IMR-90 (cell line): ENCODE data around the gene AFAP1L2. TPM values are rescaled to one million over a fixed set of nuclear protein-coding genes. Genes with fewer than 3 reads are reported as not detected.

Experiments
- ATAC-seq: fragments of 200-7000 bp; cut with Tn5 transposase; 2 replicates; pipeline ENCODE4 v1.9.1; 2020; ENCODE audit warnings: low read depth, mild to moderate bottlenecking, moderate library complexity
- BruUV-seq: library from RNA; stranded (reverse); fragments of 400-500 nt; replicated peaks from 2 replicates; lab custom pipeline; 2021; lab: Mats Ljungman, UMichigan
- CTCF ChIA-PET: fragments of 300-600 bp; formaldehyde crosslinking; extraction: SDS; loops from one replicate; lab custom pipeline; 2021; ENCODE audit warnings: antibody characterized with exemption; lab: Yijun Ruan, JAX
- POLR2A ChIA-PET: fragments of 300-600 bp; sonication (Branson Sonifier 250); formaldehyde crosslinking; loops from one replicate; lab custom pipeline; 2022; ENCODE audit warnings: antibody characterized with exemption; ENCODE audit not compliant: unreplicated experiment; lab: Charles Lee
- DNase-seq: peaks from one replicate; pipeline ENCODE4 v3.0.0; 2013
- H2AFZ ChIP-seq: replicated peaks from 2 replicates; pipeline ENCODE3; 2013; ENCODE audit warnings: low read length, mild to moderate bottlenecking; ENCODE audit not compliant: poor library complexity
- H2AK5ac ChIP-seq: 2 replicates; pipeline ENCODE4 v1.6.1; 2013; ENCODE audit warnings: low read depth, low read length, inconsistent platforms
- H2AK9ac ChIP-seq: replicated peaks from 2 replicates; pipeline ENCODE3; 2013; ENCODE audit warnings: mild to moderate bottlenecking, low read depth, low read length, moderate library complexity; ENCODE audit not compliant: poor library complexity
- H2BK120ac ChIP-seq: 2 replicates; pipeline ENCODE4 v1.6.1; 2013; ENCODE audit warnings: low read depth, low read length, inconsistent platforms
- H2BK15ac ChIP-seq: 3 replicates; pipeline ENCODE4 v1.6.1; 2013; ENCODE audit warnings: low read depth, low read length, inconsistent platforms
- H2BK20ac ChIP-seq: 2 replicates; pipeline ENCODE4 v1.6.1; 2013; ENCODE audit warnings: low read depth, mild to moderate bottlenecking, inconsistent platforms, low read length, moderate library complexity
- H2BK5ac ChIP-seq: 2 replicates; pipeline ENCODE4 v1.6.1; 2013; ENCODE audit warnings: mild to moderate bottlenecking, low read depth, low read length, inconsistent platforms; ENCODE audit not compliant: poor library complexity, severe bottlenecking
- H3K14ac ChIP-seq: replicated peaks from 2 replicates; pipeline ENCODE4 v1.6.1; 2013; ENCODE audit warnings: low read depth, low read length, inconsistent platforms
- H3K18ac ChIP-seq: 2 replicates; pipeline ENCODE4 v1.6.1; 2013; ENCODE audit warnings: low read depth, low read length, control low read depth
- H3K23ac ChIP-seq: 2 replicates; pipeline ENCODE4 v1.6.1; 2013; ENCODE audit warnings: low read depth, low read length, inconsistent platforms
- H3K27ac ChIP-seq: 2 replicates; pipeline ENCODE4 v1.5.1; 2013; ENCODE audit warnings: mild to moderate bottlenecking, control low read depth, low read length; ENCODE audit not compliant: insufficient read depth
- H3K27me3 ChIP-seq: 2 replicates; pipeline ENCODE4 v1.6.1; 2013; ENCODE audit warnings: low read length; ENCODE audit not compliant: control insufficient read depth, insufficient read depth
- H3K36me3 ChIP-seq: 2 replicates; pipeline ENCODE4 v1.6.1; 2013; ENCODE audit warnings: low read length, mixed read lengths; ENCODE audit not compliant: control insufficient read depth, insufficient read depth
- H3K4ac ChIP-seq: 2 replicates; pipeline ENCODE4 v1.6.1; 2013; ENCODE audit warnings: low read depth, low read length, inconsistent platforms
- H3K4me1 ChIP-seq: 2 replicates; pipeline ENCODE4 v1.6.1; 2013; ENCODE audit warnings: low read length, mixed read lengths; ENCODE audit not compliant: control insufficient read depth, insufficient read depth
- H3K4me2 ChIP-seq: 2 replicates; pipeline ENCODE4 v1.6.1; 2013; ENCODE audit warnings: low read depth, mild to moderate bottlenecking, control low read depth, low read length, moderate library complexity
- H3K4me3 ChIP-seq: 2 replicates; pipeline ENCODE4 v1.5.1; 2013; ENCODE audit warnings: low read depth, mild to moderate bottlenecking, control low read depth, low read length, moderate library complexity; ENCODE audit not compliant: insufficient read depth
- H3K56ac ChIP-seq: 2 replicates; pipeline ENCODE4 v1.6.1; 2013; ENCODE audit warnings: low read length, inconsistent platforms; ENCODE audit not compliant: insufficient read depth; ENCODE audit errors: extremely low read depth
- H3K79me1 ChIP-seq, 2 experiments: 2 replicates each; pipeline ENCODE4 v1.6.1; 2013; ENCODE audit warnings: low read length in 2 of 2, inconsistent platforms in 1 of 2, low read depth in 1 of 2
- H3K9ac ChIP-seq: 2 replicates; pipeline ENCODE4 v1.6.1; 2013; ENCODE audit warnings: low read depth, low read length, control low read depth
- H3K9me1 ChIP-seq: 2 replicates; pipeline ENCODE4 v1.6.1; 2013; ENCODE audit warnings: low read length, inconsistent platforms; ENCODE audit not compliant: insufficient read depth
- H3K9me3 ChIP-seq: 2 replicates; pipeline ENCODE4 v1.6.1; 2013; ENCODE audit warnings: low read length; ENCODE audit not compliant: control insufficient read depth, insufficient read depth
- H4K20me1 ChIP-seq: 2 replicates; pipeline ENCODE4 v1.6.1; 2013; ENCODE audit warnings: low read length, inconsistent platforms; ENCODE audit not compliant: insufficient read depth
- H4K5ac ChIP-seq: 2 replicates; pipeline ENCODE4 v1.6.1; 2013; ENCODE audit warnings: mild to moderate bottlenecking, low read depth, low read length, control low read depth
- H4K8ac ChIP-seq, 2 experiments: 2 replicates each; pipeline ENCODE4 v1.6.1; 2013; ENCODE audit warnings: low read depth in 2 of 2, low read length in 2 of 2, control low read depth in 1 of 2, inconsistent platforms in 1 of 2
- H4K91ac ChIP-seq: 2 replicates; pipeline ENCODE4 v1.6.1; 2013; ENCODE audit warnings: low read depth, low read length, inconsistent platforms; ENCODE audit not compliant: insufficient read depth
- BHLHE40 ChIP-seq: fragments of 150-350 bp; IDR thresholded peaks from 2 replicates; pipeline ENCODE4 v1.6.1; 2016; ENCODE audit warnings: mild to moderate bottlenecking, low read depth, low read length
- CEBPB ChIP-seq: IDR thresholded peaks from 2 replicates; pipeline ENCODE4 v1.6.1; 2012; ENCODE audit warnings: low read depth, low read length, improper control_type of control experiment
- CHD1 ChIP-seq: IDR thresholded peaks from 2 replicates; pipeline ENCODE4 v1.6.1; 2012; ENCODE audit warnings: low read depth, low read length, improper control_type of control experiment
- CTCF ChIP-seq: conservative IDR thresholded peaks from 2 replicates; pipeline ENCODE4 v1.5.1; 2012; ENCODE audit warnings: mild to moderate bottlenecking, low read depth, low read length, improper control_type of control experiment
- ELK1 ChIP-seq: fragments of 150-350 bp; IDR thresholded peaks from 2 replicates; pipeline ENCODE4 v1.6.1; 2016; ENCODE audit warnings: low read depth, mild to moderate bottlenecking, low read length, moderate library complexity, borderline replicate concordance
- FOS ChIP-seq: fragments of 150-350 bp; IDR thresholded peaks from 2 replicates; pipeline ENCODE4 v1.6.1; 2016; ENCODE audit warnings: low read depth, low read length
- MAFK ChIP-seq: IDR thresholded peaks from 2 replicates; pipeline ENCODE4 v1.6.1; 2012; ENCODE audit warnings: low read depth, low read length, improper control_type of control experiment
- MAZ ChIP-seq: IDR thresholded peaks from 2 replicates; pipeline ENCODE4 v1.6.1; 2012; ENCODE audit warnings: low read depth, mild to moderate bottlenecking, low read length, improper control_type of control experiment, moderate library complexity, borderline replicate concordance
- MXI1 ChIP-seq: IDR thresholded peaks from 2 replicates; pipeline ENCODE4 v1.6.1; 2012; ENCODE audit warnings: low read depth, mild to moderate bottlenecking, low read length, moderate library complexity, borderline replicate concordance
- NFE2L2 ChIP-seq: fragments of 150-350 bp; IDR thresholded peaks from 2 replicates; pipeline ENCODE4 v1.6.1; 2016; ENCODE audit warnings: low read depth, mild to moderate bottlenecking, low read length
- POLR2A ChIP-seq: IDR thresholded peaks from 2 replicates; pipeline ENCODE4 v1.6.1; 2012; ENCODE audit warnings: mild to moderate bottlenecking, low read depth, low read length
- RAD21 ChIP-seq: IDR thresholded peaks from 2 replicates; pipeline ENCODE4 v1.6.1; 2012; ENCODE audit warnings: low read length, improper control_type of control experiment
- RCOR1 ChIP-seq: IDR thresholded peaks from 2 replicates; pipeline ENCODE4 v1.6.1; 2012; ENCODE audit warnings: mild to moderate bottlenecking, low read length, improper control_type of control experiment; ENCODE audit not compliant: insufficient replicate concordance
- SMC3 ChIP-seq: fragments of 150-350 bp; IDR thresholded peaks from 2 replicates; pipeline ENCODE4 v1.6.1; 2016; ENCODE audit warnings: low read depth, mild to moderate bottlenecking, antibody characterized with exemption, low read length, moderate library complexity
- USF2 ChIP-seq: fragments of 150-350 bp; IDR thresholded peaks from 2 replicates; pipeline ENCODE4 v1.6.1; 2017; ENCODE audit warnings: mild to moderate bottlenecking, antibody characterized with exemption, low read length, low read depth
- WGBS, 2 experiments: methylation state at CpG; one replicate each; pipeline versions ENCODE4 v1.1.5 to v1.1.7; 2013; ENCODE audit warnings: missing lambda C conversion rate in 2 of 2; ENCODE audit not compliant: insufficient read length in 1 of 2; ENCODE audit errors: extremely low coverage in 2 of 2; 5-methylcytosine and 5-hydroxymethylcytosine counted together
- dilution Hi-C: fragments of 300-500 bp; cut with HindIII; formaldehyde crosslinking; loops from one replicate; pipeline ENCODE4 v1.14.3; 2018; ENCODE audit warnings: low sequenced_read_pairs; ENCODE audit not compliant: unreplicated experiment
- in situ Hi-C: fragments of 300-500 bp; cut with MboI; formaldehyde crosslinking; loops from 3 replicates; pipeline ENCODE4 v1.14.3; 2019; ENCODE audit warnings: low sequenced_read_pairs, inconsistent platforms, mixed read lengths
- intact Hi-C: fragments of 100-400 bp; cut with micrococcal nuclease; formaldehyde crosslinking; loops from 2 replicates; pipeline ENCODE4 v1.10.0; 2022
- polyA plus RNA-seq, 3 experiments: library from polyadenylated mRNA; depleted of rRNA; stranded (reverse); fragments of >200 nt; gene quantifications; 2 replicates each; pipeline ENCODE4 v1.2.3, GENCODE V29; 2012; ENCODE audit warnings: low replicate concordance in 1 of 3
- total RNA-seq: library from RNA; depleted of rRNA; stranded (reverse); fragments of >200 nt; gene quantifications from 2 replicates; pipeline ENCODE4 v1.2.3, GENCODE V29; 2012

AFAP1L2 gene
- total and polyA plus RNA-seq, 2 of the 4 experiments (the other 2 are of a cell fraction) = under 0.01 to 0.10 TPM

DNA sequence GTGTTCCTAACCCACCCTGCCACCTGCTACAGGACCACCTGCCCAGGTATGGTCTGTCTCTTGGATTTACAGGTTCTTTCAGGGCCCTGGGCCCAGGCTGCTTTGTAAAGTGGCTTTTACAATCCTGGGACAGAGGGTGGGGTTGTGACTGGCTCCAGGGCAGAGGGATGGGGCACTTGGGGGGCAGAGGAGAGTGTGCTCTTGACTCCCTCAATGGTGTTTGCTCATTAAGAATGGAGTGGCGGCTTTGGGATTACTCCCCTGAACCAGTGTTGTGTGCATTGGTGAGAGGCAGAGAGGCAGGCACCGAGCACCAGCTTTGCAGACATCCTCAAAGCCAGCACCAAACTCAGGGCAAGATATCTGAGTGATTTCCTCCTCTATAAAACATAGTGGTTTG is 121.8 kb downstream of the AFAP1L2 start:
- no peak overlapping the region for H2AK9ac ChIP-seq
- CTCF ChIA-PET = no interaction called here
- no peaks in the 10 kb centered on the region for H3K9me1 ChIP-seq
- H3K4ac ChIP-seq = no peak overlapping the region
- H3K14ac ChIP-seq = no peak overlapping the region
- H2BK15ac ChIP-seq = no peak overlapping the region
- POLR2A ChIA-PET = interaction anchor here (0.6 kb wide), 1 partner anchor 1468 kb away, joined by 8 read pairs; no protein-coding TSS in a partner anchor
- no peak overlapping the region for H2BK20ac ChIP-seq
- H3K9ac ChIP-seq = no peak overlapping the region
- H3K79me1 ChIP-seq = no peaks in the 10 kb centered on the region
- H3K27me3 ChIP-seq = peaks cover 57% of the 10 kb centered on the region
- no peak overlapping the region for H3K27ac ChIP-seq
- no peak overlapping the region for H3K4me3 ChIP-seq
- TF ChIP-seq POLR2A = no peak
- no peak for TF ChIP-seq CEBPB
- TF ChIP-seq MAFK = no peak
- no peak for TF ChIP-seq NFE2L2
- TF ChIP-seq FOS = no peak
- TF ChIP-seq MXI1 = no peak
- TF ChIP-seq SMC3 = no peak
- no peak for TF ChIP-seq ELK1
- TF ChIP-seq USF2 = no peak
- no peak for TF ChIP-seq CTCF
- TF ChIP-seq BHLHE40 = no peak
- TF ChIP-seq CHD1 = no peak
- no peak for TF ChIP-seq MAZ
- no peak for TF ChIP-seq RAD21
- TF ChIP-seq RCOR1 = no peak
- no peaks in the 10 kb centered on the region for H3K36me3 ChIP-seq
- no peak overlapping the region for H3K18ac ChIP-seq
- H3K4me2 ChIP-seq = no peak overlapping the region
- WGBS, 2 experiments = no CpG with 5 or more reads among the region's 2 CpGs
- BruUV-seq = no TSS peak
- H2AK5ac ChIP-seq = no peak overlapping the region
- H3K9me3 ChIP-seq = no peaks in the 10 kb centered on the region
- H4K5ac ChIP-seq = no peak overlapping the region
- no peak overlapping the region for H4K91ac ChIP-seq
- no peak overlapping the region for H2BK120ac ChIP-seq
- in situ Hi-C loops = no loop called here
- no peak overlapping the region for H2AFZ ChIP-seq
- intact Hi-C loops = no loop called here
- no peak for ATAC-seq
- no peak overlapping the region for H2BK5ac ChIP-seq
- no peak overlapping the region for H4K8ac ChIP-seq
- no peak overlapping the region for H3K56ac ChIP-seq
- H3K23ac ChIP-seq = no peak overlapping the region
- no peaks in the 10 kb centered on the region for H3K4me1 ChIP-seq
- no peaks in the 10 kb centered on the region for H4K20me1 ChIP-seq
- DNase-seq = no peak
- dilution Hi-C loops = no loop called here
